Small intestine (tissue), 7 donors: ENCODE results near the gene QKI. TPM values are rescaled to one million over a fixed set of nuclear protein-coding genes. Genes with fewer than 3 reads are reported as not detected.
"Not testable (repeated sequence)": the region's sequence is repeated elsewhere in the genome, so short reads cannot be mapped to it uniquely, and the experiment has no call there.

ENCODE experiments used
- DNase-seq, 2 donors: peaks; one replicate each; pipeline versions ENCODE4 v3.0.0 to v3.0.0-alpha.2; 2013
- FAIRE-seq: peaks from 2 replicates; lab custom pipeline; 2012; peaks lifted over from hg19 to GRCh38; lab: Jason Lieb, UNC
- H3K27ac ChIP-seq, 3 donors: one replicate each; pipeline ENCODE4 v1.5.1; 2013; ENCODE audit warnings: low read length in 2 of 3, mild to moderate bottlenecking in 2 of 3, control low read depth in 1 of 3, inconsistent platforms in 1 of 3, low read depth in 1 of 3, moderate library complexity in 1 of 3
- H3K27me3 ChIP-seq, 3 donors: one replicate each; pipeline ENCODE4 v1.6.1; 2013; ENCODE audit warnings: low read length in 3 of 3, inconsistent platforms in 1 of 3; ENCODE audit not compliant: control insufficient read depth in 3 of 3, insufficient read depth in 3 of 3
- H3K36me3 ChIP-seq, 3 donors: one replicate each; pipeline ENCODE4 v1.6.1; 2013; ENCODE audit warnings: low read length in 3 of 3, inconsistent platforms in 1 of 3, low read depth in 1 of 3, mild to moderate bottlenecking in 1 of 3, moderate library complexity in 1 of 3; ENCODE audit not compliant: control insufficient read depth in 3 of 3, insufficient read depth in 2 of 3
- H3K4me1 ChIP-seq, 3 donors: one replicate each; pipeline ENCODE4 v1.6.1; 2013; ENCODE audit warnings: low read length in 2 of 3, inconsistent platforms in 1 of 3, low read depth in 1 of 3, mild to moderate bottlenecking in 1 of 3, moderate library complexity in 1 of 3; ENCODE audit not compliant: control insufficient read depth in 3 of 3, insufficient read depth in 2 of 3
- H3K4me3 ChIP-seq, 3 donors: one replicate each; pipeline ENCODE4 v1.5.1; 2013; ENCODE audit warnings: low read length in 3 of 3, control low read depth in 1 of 3, inconsistent platforms in 1 of 3, low read depth in 1 of 3, mild to moderate bottlenecking in 1 of 3, moderate library complexity in 1 of 3
- H3K9me3 ChIP-seq, 2 donors: one replicate each; pipeline ENCODE4 v1.6.1; 2013; ENCODE audit warnings: low read depth in 1 of 2, low read length in 1 of 2; ENCODE audit not compliant: control insufficient read depth in 2 of 2, insufficient read depth in 1 of 2
- whole genome bisulfite sequencing, 3 donors: extraction: QIAGEN DNeasy Blood & Tissue Kit; methylation state at CpG; one replicate each; pipeline ENCODE4 v1.1.7; 2013; 5-methylcytosine and 5-hydroxymethylcytosine counted together
- polyA plus RNA-seq, 4 donors: library from polyadenylated mRNA; stranded (reverse) in 3 of 4; unstranded in 1 of 4; fragments of 200-250 nt in 3 of 4; fragments of 120-200 nt in 1 of 4; gene quantifications; one replicate each; pipeline versions ENCODE4 v1.2.1 to v1.2.3, GENCODE V29; 2013
- donor health status: healthy with polysubstance abuse.
- donor health status: control.
- donor health status: control.
- donor health status: Bipolar disorder and iron deficiency.
- donor health status: healthy.

Gene QKI
- polyA plus RNA-seq, 4 donors: 2.5 to 18.9 (median 13.7) TPM

DNA sequence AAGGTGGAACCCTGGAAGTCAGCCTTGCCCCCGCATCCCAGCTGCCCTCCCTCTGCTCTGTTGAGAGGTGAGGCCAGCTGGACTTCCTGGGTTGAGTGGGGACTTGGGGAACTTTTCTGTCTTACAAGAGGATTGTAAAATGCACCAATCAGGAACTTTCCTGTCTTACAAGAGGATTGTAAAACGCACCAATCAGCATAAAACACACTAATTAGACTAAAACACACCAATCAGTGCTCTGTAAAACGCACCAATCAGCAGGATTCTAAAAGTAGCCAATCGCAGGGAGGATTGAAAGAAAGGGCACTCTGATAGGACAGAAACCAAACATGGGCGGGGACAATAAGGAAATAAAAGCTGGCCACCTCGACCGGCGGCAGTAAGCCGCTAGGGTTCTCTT is 175.6 kb downstream of the QKI start:
- WGBS, 3 donors: 88 to 90% (median 89%) methylated on average over 9 of the region's 9 CpGs
- not testable (repeated sequence) for H3K27me3 ChIP-seq, H3K4me3 ChIP-seq, H3K27ac ChIP-seq, H3K4me1 ChIP-seq, H3K36me3 ChIP-seq, DNase-seq, FAIRE-seq
- H3K9me3 ChIP-seq: peaks cover 1 to 26% of the 10 kb centered on the region in 2 donors

DNA sequence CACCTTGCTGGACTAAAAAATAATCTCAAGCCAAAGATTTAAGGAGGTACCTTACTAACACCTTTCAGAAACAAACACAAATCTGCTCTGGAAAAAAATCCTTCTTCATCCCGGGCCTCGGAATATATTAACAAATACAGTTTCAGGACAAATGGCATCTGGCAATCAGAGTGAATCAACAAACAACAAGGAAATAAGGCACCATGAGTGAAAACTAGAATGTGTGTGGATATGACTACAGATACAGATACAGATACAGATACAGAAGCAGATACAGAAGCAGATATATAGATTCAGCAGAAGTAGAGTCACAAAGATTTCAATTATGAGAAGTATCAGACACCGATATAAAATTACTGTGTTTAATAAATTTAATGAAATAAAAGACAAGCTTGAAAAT is 178.4 kb downstream of the QKI start:
- Histone ChIP-seq H3K4me1 (no peaks in the 10 kb centered on the region), H3K27me3 (no peaks in the 10 kb centered on the region), H3K4me3 (no peak overlapping the region), H3K27ac (no peak overlapping the region), H3K36me3 (no peaks in the 10 kb centered on the region), H3K9me3 (peaks cover 1 to 26% of the 10 kb centered on the region in 2 donors)
- no peak for FAIRE-seq
- 77 to 93% (median 92%) methylated on average over 3 of the region's 3 CpGs for WGBS, 3 donors
- DNase-seq: no peak

GRCh38 chr6:163596174-163596573 is 181.7 kb downstream of the QKI start:
- Histone ChIP-seq H3K36me3 (no peaks in the 10 kb centered on the region), H3K9me3 (peaks cover 1 to 12% of the 10 kb centered on the region in 2 donors), H3K4me1 (no peaks in the 10 kb centered on the region), H3K4me3 (no peak overlapping the region), H3K27ac (no peak overlapping the region), H3K27me3 (no peaks in the 10 kb centered on the region)
- FAIRE-seq (no peak), DNase-seq (no peak)
- 51 to 80% (median 58%) methylated on average over 2 of the region's 2 CpGs for WGBS, 3 donors

DNA sequence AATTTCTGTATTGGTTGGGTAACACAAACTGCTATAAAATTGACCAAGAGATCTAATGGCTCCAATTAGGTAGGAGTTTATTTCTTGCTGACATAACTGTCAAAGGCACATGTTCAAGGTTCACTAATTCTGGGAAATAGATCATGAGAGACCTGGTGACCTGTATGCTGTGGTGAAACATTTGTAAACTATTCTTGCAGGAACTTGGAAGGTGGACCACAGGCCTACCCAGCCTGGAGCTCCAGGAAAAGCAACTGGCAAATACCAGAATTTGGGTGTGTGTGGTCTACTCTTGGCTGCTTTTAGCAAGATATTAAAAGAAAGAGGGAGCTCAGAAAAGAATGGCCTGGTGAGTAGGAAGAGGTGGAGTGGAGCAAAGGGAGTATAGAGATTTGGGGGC is 184.6 kb downstream of the QKI start:
- no peaks in the 10 kb centered on the region for H3K27me3 ChIP-seq
- H3K4me1 ChIP-seq: no peaks in the 10 kb centered on the region
- H3K27ac ChIP-seq: no peak overlapping the region
- no peaks in the 10 kb centered on the region for H3K9me3 ChIP-seq
- H3K4me3 ChIP-seq: no peak overlapping the region
- FAIRE-seq (no peak), DNase-seq (no peak)
- H3K36me3 ChIP-seq: no peaks in the 10 kb centered on the region

DNA sequence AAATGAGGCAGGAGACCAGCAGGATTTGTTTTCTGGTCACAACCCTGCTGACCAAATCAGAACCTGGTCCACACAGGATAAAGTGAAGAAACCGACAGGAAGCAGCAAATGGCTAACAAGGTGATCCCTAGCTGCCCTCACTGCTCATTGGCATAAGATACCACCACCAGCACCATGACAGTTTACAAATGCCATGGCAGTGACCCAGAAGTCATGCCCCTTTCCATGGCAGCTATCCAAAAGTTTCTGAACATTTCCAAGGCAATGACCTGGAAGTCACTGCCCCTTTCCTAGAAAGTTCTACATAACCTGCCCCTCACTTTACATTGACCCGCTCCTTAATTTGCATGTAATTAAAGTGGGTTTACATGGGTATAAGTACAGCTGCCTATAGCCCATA is 185.2 kb downstream of the QKI start:
- Histone ChIP-seq H3K4me3 (no peak overlapping the region), H3K36me3 (no peaks in the 10 kb centered on the region), H3K4me1 (no peaks in the 10 kb centered on the region), H3K27ac (no peak overlapping the region), H3K27me3 (no peaks in the 10 kb centered on the region), H3K9me3 (no peaks in the 10 kb centered on the region)
- FAIRE-seq (no peak), DNase-seq (no peak)
- WGBS, 3 donors: 90 to 95% (median 94%) methylated on average over 2 of the region's 2 CpGs

DNA sequence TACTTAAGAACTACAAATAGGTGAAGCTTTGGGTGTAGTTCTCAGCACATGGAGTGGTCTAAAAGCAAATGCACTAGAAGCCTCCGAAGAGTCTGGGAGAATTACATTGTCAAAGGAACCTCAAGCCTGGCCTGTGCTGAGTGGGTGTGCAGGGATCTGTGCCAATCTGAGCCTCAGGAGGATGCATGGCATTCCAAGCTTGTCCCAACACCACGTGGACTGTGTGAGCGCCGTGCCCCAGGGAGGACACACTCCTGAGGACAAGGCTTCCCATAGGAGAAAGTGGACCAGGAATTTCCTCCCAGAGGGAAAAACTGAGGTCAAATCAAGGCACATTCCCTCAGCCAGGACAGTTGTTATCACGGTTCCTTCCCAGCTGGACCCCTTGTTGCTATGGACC is 185.8 kb downstream of the QKI start:
- FAIRE-seq (no peak), DNase-seq (no peak)
- no peak overlapping the region for H3K27ac ChIP-seq
- no peaks in the 10 kb centered on the region for H3K9me3 ChIP-seq
- no peaks in the 10 kb centered on the region for H3K27me3 ChIP-seq
- H3K4me3 ChIP-seq: no peak overlapping the region
- no peaks in the 10 kb centered on the region for H3K36me3 ChIP-seq
- no peaks in the 10 kb centered on the region for H3K4me1 ChIP-seq
- 88 to 92% (median 92%) methylated on average over 5 of the region's 5 CpGs for WGBS, 3 donors

DNA sequence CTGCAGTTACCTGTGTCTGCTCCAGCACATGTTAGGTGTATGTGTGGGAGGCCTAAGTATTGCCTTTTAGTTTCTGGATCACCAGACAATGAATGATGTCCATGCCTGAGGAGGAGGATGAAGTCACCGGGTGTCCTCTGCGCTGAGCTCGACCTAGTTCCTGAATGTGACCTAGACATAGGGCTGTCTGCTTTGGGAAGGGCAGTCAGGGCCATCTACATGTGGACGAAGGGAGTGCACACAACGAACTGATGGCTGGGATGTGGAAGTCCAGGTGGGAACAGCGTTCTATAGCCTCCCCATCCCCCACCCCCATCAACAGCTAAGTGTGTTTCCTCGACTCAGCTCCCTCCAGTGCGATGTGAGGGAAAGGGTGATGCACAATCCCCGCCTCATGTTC is 186.3 kb downstream of the QKI start:
- 74 to 89% (median 78%) methylated on average over 9 of the region's 9 CpGs for WGBS, 3 donors

DNA sequence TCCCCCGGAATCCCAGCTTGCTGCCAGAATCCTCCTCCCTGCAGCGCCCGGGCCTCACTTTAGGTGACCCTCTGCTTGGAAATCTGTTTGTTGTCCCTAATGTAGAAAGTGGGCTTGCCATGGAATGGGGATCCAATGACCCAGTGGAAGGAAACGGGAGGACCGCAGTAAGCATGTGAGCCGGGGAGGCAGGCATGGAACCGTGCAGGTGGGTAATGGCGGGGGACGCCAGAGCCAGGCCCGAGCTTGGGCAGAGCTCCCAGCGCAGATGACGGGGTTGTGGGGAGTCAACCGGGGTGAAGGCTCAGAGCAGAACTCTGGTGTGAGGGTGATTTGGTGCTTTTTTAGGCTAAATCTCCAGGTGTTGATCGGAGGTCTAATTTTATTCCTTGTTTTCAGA is 188.3 kb downstream of the QKI start:
- H3K4me1 ChIP-seq: no peaks in the 10 kb centered on the region
- 86 to 94% (median 93%) methylated on average over 13 to 14 of the region's 14 CpGs for WGBS, 3 donors
- no peaks in the 10 kb centered on the region for H3K27me3 ChIP-seq
- H3K9me3 ChIP-seq: peaks cover 0 to 2% of the 10 kb centered on the region in 2 donors
- H3K27ac ChIP-seq: no peak overlapping the region
- no peaks in the 10 kb centered on the region for H3K36me3 ChIP-seq
- no peak overlapping the region for H3K4me3 ChIP-seq
- FAIRE-seq (no peak), DNase-seq (no peak)

More for the DNA sequence above, 186.3 kb downstream of the QKI start:
- Histone ChIP-seq H3K4me1 (no peaks in the 10 kb centered on the region), H3K27ac (no peak overlapping the region), H3K4me3 (no peak overlapping the region), H3K9me3 (no peaks in the 10 kb centered on the region), H3K27me3 (no peaks in the 10 kb centered on the region), H3K36me3 (no peaks in the 10 kb centered on the region)
- DNase-seq (no peak), FAIRE-seq (no peak)

DNA sequence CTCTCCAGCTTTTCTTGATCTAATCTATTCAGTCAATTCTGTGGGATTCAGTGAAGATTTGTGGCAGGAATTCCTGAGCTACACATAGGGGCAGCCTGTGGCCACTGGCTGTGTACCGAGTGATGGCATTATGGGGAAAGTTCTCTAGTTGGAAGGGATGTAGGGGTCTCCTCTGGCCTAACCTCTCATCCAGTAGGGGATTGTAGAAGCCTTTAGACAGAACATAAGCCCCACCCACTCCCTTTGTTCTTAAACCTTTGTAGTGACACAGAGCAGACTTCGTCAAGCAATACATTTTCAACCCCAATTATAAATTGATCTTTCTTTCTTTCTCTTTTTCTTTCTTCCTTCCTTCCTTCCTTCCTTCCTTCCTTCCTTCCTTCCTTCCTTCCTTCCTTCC is 188.9 kb downstream of the QKI start:
- Histone ChIP-seq H3K27ac (no peak overlapping the region), H3K36me3 (no peaks in the 10 kb centered on the region), H3K9me3 (peaks cover 0 to 2% of the 10 kb centered on the region in 2 donors), H3K4me3 (no peak overlapping the region), H3K27me3 (no peaks in the 10 kb centered on the region), H3K4me1 (no peaks in the 10 kb centered on the region)
- DNase-seq: no peak
- FAIRE-seq: no peak
- 78 to 88% (median 83%) methylated on average over 2 of the region's 2 CpGs for WGBS, 3 donors
